ENCODE results near the gene PAN2.

DNA sequence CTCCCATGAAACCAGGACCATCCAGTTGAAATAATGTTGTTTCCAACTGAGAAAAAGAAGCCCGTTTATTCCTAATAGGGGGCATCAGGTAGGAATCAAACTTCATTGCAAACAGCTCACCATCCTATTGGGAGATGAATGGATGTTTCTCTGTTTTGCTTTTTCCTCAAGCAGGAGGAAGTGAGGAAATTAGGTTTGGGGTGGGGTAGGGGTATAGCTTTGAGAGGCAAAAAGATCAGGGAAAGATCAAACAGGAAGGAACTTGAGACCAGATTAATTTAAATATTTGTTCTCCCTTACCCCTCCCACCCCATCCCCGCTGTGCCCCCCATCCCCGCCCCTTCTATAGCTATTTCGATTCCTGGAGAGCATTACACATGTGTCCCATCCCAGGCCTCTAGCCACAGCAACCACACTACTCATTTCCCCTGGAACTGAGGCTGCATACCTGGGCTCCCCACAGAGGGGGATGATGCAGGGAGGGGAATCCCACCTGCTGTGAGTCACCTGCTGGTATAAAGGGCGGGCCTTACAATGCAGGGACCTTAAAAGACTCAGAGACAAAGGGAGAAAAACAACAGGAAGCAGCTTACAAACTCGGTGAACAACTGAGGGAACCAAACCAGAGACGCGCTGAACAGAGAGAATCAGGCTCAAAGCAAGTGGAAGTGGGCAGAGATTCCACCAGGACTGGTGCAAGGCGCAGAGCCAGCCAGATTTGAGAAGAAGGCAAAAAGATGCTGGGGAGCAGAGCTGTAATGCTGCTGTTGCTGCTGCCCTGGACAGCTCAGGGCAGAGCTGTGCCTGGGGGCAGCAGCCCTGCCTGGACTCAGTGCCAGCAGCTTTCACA lies 4.7 kb upstream of the PAN2 start, which contains the start of gene IL23A:
- TF ChIP-seq CEBPB (IDR thresholded peaks at IDR 0.05) (no peak), FOXM1 (IDR thresholded peaks at IDR 0.05; ENCODE audit: borderline replicate concordance, low read depth) (no peak), ZBTB7A (IDR thresholded peaks at IDR 0.05; ENCODE audit: low read depth) (no peak), RAD21 (IDR thresholded peaks at IDR 0.05; ENCODE audit: low read depth) (no peak)
- TF ChIP-seq, protein P1, sequence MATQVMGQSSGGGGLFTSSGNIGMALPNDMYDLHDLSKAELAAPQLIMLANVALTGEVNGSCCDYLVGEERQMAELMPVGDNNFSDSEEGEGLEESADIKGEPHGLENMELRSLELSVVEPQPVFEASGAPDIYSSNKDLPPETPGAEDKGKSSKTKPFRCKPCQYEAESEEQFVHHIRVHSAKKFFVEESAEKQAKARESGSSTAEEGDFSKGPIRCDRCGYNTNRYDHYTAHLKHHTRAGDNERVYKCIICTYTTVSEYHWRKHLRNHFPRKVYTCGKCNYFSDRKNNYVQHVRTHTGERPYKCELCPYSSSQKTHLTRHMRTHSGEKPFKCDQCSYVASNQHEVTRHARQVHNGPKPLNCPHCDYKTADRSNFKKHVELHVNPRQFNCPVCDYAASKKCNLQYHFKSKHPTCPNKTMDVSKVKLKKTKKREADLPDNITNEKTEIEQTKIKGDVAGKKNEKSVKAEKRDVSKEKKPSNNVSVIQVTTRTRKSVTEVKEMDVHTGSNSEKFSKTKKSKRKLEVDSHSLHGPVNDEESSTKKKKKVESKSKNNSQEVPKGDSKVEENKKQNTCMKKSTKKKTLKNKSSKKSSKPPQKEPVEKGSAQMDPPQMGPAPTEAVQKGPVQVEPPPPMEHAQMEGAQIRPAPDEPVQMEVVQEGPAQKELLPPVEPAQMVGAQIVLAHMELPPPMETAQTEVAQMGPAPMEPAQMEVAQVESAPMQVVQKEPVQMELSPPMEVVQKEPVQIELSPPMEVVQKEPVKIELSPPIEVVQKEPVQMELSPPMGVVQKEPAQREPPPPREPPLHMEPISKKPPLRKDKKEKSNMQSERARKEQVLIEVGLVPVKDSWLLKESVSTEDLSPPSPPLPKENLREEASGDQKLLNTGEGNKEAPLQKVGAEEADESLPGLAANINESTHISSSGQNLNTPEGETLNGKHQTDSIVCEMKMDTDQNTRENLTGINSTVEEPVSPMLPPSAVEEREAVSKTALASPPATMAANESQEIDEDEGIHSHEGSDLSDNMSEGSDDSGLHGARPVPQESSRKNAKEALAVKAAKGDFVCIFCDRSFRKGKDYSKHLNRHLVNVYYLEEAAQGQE (IDR thresholded peaks at IDR 0.05; ENCODE audit: low read depth) = no peak

All from Ishikawa (cell line).